GM06990 (cell line): ENCODE results near the gene C10orf105.

Experiments
- DNase-seq: peaks from one replicate; pipeline ENCODE4 v3.0.0-alpha.2; 2011; ENCODE audit not compliant: insufficient read length; ENCODE audit errors: extremely low read depth
- H3K27me3 ChIP-seq: replicated peaks from 2 replicates; pipeline ENCODE4 v1.6.0; 2011; ENCODE audit warnings: low read length; ENCODE audit not compliant: control insufficient read depth, insufficient read depth
- H3K36me3 ChIP-seq: 2 replicates; pipeline ENCODE4 v1.5.1; 2011; ENCODE audit warnings: low read length; ENCODE audit not compliant: control insufficient read depth, insufficient read depth
- H3K4me3 ChIP-seq: replicated peaks from 2 replicates; pipeline ENCODE4 v1.5.1; 2011; ENCODE audit warnings: low read depth, mild to moderate bottlenecking, control low read depth, low read length
- CTCF ChIP-seq: IDR thresholded peaks from 2 replicates; pipeline ENCODE4 v1.5.1; 2011; ENCODE audit warnings: low read length, control low read depth, mild to moderate bottlenecking, inconsistent platforms; ENCODE audit not compliant: insufficient read depth, poor library complexity, severe bottlenecking

The C10orf105 gene

GRCh38 chr10:71684356-71685173, 35.0 kb downstream of the C10orf105 start:
- Histone ChIP-seq H3K27me3 (no peaks in the 10 kb centered on the region; the same call in 1 of the 2 replicates), H3K36me3 (no peaks in the 10 kb centered on the region), H3K4me3 (no peak overlapping the region)
- DNase-seq: no peak
- no peak for TF ChIP-seq CTCF

GRCh38 chr10:71683301-71683700, 36.3 kb downstream of the C10orf105 start:
- no peak for TF ChIP-seq CTCF
- Histone ChIP-seq H3K4me3 (no peak overlapping the region), H3K36me3 (no peaks in the 10 kb centered on the region), H3K27me3 (no peaks in the 10 kb centered on the region; the same call in 1 of the 2 replicates)
- no peak for DNase-seq

- TF ChIP-seq CTCF: no peak
- DNase-seq: no peak
- Histone ChIP-seq H3K27me3 (no peaks in the 10 kb centered on the region; the same call in 1 of the 2 replicates), H3K36me3 (no peaks in the 10 kb centered on the region), H3K4me3 (no peak overlapping the region)
Measured at GRCh38 chr10:71681977-71682376, 37.6 kb downstream of the C10orf105 start.

GRCh38 chr10:71679425-71679824, 40.2 kb downstream of the C10orf105 start:
- no peaks in the 10 kb centered on the region; the same call in 1 of the 2 replicates for H3K27me3 ChIP-seq
- TF ChIP-seq CTCF: no peak

GRCh38 chr10:71678057-71678805, 41.3 kb downstream of the C10orf105 start:
- no peak for DNase-seq
- no peak for TF ChIP-seq CTCF
- Histone ChIP-seq H3K27me3 (no peaks in the 10 kb centered on the region; the same call in 1 of the 2 replicates), H3K36me3 (no peaks in the 10 kb centered on the region), H3K4me3 (no peak overlapping the region)

More at GRCh38 chr10:71679425-71679824, 40.2 kb downstream of the C10orf105 start:
- H3K36me3 ChIP-seq: no peaks in the 10 kb centered on the region
- no peak overlapping the region for H3K4me3 ChIP-seq
- no peak for DNase-seq
